Adrenal gland (tissue), 5 donors: ENCODE results near the gene RCN1.

Source experiments
- POLR2A ChIP-seq, 2 donors: fragments of 450-650 bp; IDR thresholded peaks; one replicate each; pipeline ENCODE4 v1.6.1; 2017; ENCODE audit warnings: antibody characterized with exemption in 2 of 2, mild to moderate bottlenecking in 2 of 2, moderate library complexity in 1 of 2
- TF ChIP-seq, protein P1 (sequence below), 6 experiments: fragments of 450-650 bp in 4 of 6; fragments of 200-600 bp in 2 of 6; sonication (generic) in 1 of 6; IDR thresholded peaks; 1 replicate in 5 of 6; 2 replicates in 1 of 6; pipeline versions ENCODE4 v1.5.1 to v1.8.0; 2016 to 2021; ENCODE audit warnings: antibody characterized with exemption in 6 of 6, mild to moderate bottlenecking in 2 of 6, moderate library complexity in 1 of 6
- donor health status: DM: no; HTN: no; CAD: no.

DNA sequence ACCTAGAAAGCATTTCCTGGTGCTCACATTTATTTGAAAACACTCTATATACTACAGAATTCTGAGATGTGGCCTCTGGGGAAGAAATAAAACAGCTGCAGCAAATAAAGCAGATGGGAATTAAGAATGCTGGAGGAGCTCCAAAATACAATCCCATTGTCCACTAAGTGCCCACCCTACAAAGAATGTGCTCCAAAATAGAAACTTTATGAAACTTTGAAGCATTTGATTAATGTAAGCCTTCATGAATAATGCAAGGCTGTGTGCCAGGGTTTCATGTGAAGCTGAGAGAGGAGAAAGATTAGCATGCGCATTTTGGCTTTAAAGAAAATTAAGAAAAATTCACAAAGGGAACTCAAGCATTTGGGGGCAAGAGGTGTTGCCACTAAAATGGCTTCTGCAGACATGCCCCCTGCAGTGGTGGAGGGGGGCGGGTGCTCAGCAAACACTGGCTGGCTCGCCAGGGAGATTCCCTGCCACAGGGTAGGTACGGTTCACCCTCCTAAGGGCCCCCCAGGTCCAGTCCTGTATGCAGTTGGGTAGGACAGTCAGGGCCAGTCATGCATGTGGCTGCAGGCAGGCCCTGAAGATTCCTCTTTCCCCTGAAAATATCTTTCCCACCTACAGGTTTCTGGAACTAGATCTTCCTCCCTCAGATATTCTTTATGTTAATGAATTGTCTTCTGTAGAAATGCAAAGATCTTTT is 46.6 kb upstream of the RCN1 start:
- TF ChIP-seq, protein P1, sequence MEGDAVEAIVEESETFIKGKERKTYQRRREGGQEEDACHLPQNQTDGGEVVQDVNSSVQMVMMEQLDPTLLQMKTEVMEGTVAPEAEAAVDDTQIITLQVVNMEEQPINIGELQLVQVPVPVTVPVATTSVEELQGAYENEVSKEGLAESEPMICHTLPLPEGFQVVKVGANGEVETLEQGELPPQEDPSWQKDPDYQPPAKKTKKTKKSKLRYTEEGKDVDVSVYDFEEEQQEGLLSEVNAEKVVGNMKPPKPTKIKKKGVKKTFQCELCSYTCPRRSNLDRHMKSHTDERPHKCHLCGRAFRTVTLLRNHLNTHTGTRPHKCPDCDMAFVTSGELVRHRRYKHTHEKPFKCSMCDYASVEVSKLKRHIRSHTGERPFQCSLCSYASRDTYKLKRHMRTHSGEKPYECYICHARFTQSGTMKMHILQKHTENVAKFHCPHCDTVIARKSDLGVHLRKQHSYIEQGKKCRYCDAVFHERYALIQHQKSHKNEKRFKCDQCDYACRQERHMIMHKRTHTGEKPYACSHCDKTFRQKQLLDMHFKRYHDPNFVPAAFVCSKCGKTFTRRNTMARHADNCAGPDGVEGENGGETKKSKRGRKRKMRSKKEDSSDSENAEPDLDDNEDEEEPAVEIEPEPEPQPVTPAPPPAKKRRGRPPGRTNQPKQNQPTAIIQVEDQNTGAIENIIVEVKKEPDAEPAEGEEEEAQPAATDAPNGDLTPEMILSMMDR (IDR thresholded peaks at IDR 0.05): no peak
- TF ChIP-seq POLR2A (IDR thresholded peaks at IDR 0.05): no peak
